Vagina (tissue), 2 donors: ENCODE measurements around the gene CYP11A1. TPM values are rescaled to one million over a fixed set of nuclear protein-coding genes. Genes with fewer than 3 reads are reported as not detected.

Experiments used
- DNase-seq, 2 donors: peaks; one replicate each; pipeline ENCODE4 v3.0.0-alpha.2; 2017; ENCODE audit errors: extremely low spot score in 2 of 2
- H3K27ac ChIP-seq: fragments of 200-600 bp; sonication (generic); one replicate; pipeline ENCODE4 v1.5.1; 2019
- H3K27me3 ChIP-seq: fragments of 200-600 bp; sonication (generic); one replicate; pipeline ENCODE4 v1.5.1; 2019
- H3K36me3 ChIP-seq, 2 donors: fragments of 200-600 bp; sonication (generic); one replicate each; pipeline ENCODE4 v1.5.1; 2017 to 2019
- H3K4me1 ChIP-seq: fragments of 200-600 bp; sonication (generic); one replicate; pipeline ENCODE4 v1.5.1; 2019
- H3K4me3 ChIP-seq, 2 donors: fragments of 200-600 bp; sonication (generic); 1 replicate in 1 of 2; 2 replicates in 1 of 2; pipeline ENCODE4 v1.5.1; 2016 to 2019
- H3K9me3 ChIP-seq: fragments of 200-600 bp; sonication (generic); one replicate; pipeline ENCODE4 v1.5.1; 2019
- POLR2A ChIP-seq, 2 donors: fragments of 450-650 bp; IDR thresholded peaks; one replicate each; pipeline ENCODE4 v1.6.1; 2017; ENCODE audit warnings: antibody characterized with exemption in 2 of 2, mild to moderate bottlenecking in 2 of 2, moderate library complexity in 2 of 2
- POLR2AphosphoS5 ChIP-seq, 2 donors: sonication (generic); formaldehyde crosslinking; IDR thresholded peaks; one replicate each; pipeline ENCODE4 v1.9.0; 2017; ENCODE audit warnings: antibody characterized with exemption in 2 of 2, mild to moderate bottlenecking in 2 of 2, low read depth in 1 of 2; ENCODE audit not compliant: insufficient read depth in 1 of 2
- intact Hi-C: fragments of 100-400 bp; cut with DNase I; formaldehyde crosslinking; loops from one replicate; pipeline ENCODE4 v1.15.1; 2023
- microRNA-seq: library from miRNA; unstranded; fragments of <30 nt; microRNA quantifications from one replicate; pipeline ENCODE4, GENCODE V29; 2017; ENCODE audit warnings: borderline number of aligned reads, borderline replicate concordance
- small RNA-seq: library from RNA; depleted of rRNA; stranded (forward); fragments of <200 nt; gene quantifications from one replicate; pipeline ENCODE3, GENCODE V24; 2016
- total RNA-seq: library from RNA; depleted of rRNA; stranded (reverse); fragments of >200 nt; gene quantifications from one replicate; pipeline ENCODE4 v1.2.3, GENCODE V29; 2016
- TF ChIP-seq, protein P1 (sequence below), 3 experiments: fragments of 450-650 bp in 2 of 3; fragments of 200-600 bp in 1 of 3; sonication (generic) in 1 of 3; IDR thresholded peaks; one replicate each; pipeline ENCODE4 v1.5.1; 2017 to 2019; ENCODE audit warnings: antibody characterized with exemption in 3 of 3, mild to moderate bottlenecking in 2 of 3, moderate library complexity in 2 of 3

CYP11A1 gene
- total RNA-seq, 1 donor from 2014 or later = 8.8 TPM

GRCh38 chr15:74291101-74292071, 76.1 kb downstream of the CYP11A1 start:
- Histone ChIP-seq H3K4me1 (no peaks in the 10 kb centered on the region), H3K9me3 (no peaks in the 10 kb centered on the region), H3K4me3 (no peak overlapping the region), H3K27ac (no peak overlapping the region), H3K36me3 (no peaks in the 10 kb centered on the region), H3K27me3 (no peaks in the 10 kb centered on the region)
- intact Hi-C loops = no loop called here
- TF ChIP-seq, protein P1, sequence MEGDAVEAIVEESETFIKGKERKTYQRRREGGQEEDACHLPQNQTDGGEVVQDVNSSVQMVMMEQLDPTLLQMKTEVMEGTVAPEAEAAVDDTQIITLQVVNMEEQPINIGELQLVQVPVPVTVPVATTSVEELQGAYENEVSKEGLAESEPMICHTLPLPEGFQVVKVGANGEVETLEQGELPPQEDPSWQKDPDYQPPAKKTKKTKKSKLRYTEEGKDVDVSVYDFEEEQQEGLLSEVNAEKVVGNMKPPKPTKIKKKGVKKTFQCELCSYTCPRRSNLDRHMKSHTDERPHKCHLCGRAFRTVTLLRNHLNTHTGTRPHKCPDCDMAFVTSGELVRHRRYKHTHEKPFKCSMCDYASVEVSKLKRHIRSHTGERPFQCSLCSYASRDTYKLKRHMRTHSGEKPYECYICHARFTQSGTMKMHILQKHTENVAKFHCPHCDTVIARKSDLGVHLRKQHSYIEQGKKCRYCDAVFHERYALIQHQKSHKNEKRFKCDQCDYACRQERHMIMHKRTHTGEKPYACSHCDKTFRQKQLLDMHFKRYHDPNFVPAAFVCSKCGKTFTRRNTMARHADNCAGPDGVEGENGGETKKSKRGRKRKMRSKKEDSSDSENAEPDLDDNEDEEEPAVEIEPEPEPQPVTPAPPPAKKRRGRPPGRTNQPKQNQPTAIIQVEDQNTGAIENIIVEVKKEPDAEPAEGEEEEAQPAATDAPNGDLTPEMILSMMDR (IDR thresholded peaks at IDR 0.05) = no peak
- TF ChIP-seq POLR2A (IDR thresholded peaks at IDR 0.05) (no peak), POLR2AphosphoS5 (IDR thresholded peaks at IDR 0.05; ENCODE audit: insufficient read depth in 1 of 2, low read depth in 1 of 2) (no peak)
- no peak for DNase-seq

- Histone ChIP-seq H3K36me3 (no peaks in the 10 kb centered on the region), H3K9me3 (no peaks in the 10 kb centered on the region), H3K4me1 (no peaks in the 10 kb centered on the region), H3K27me3 (no peaks in the 10 kb centered on the region), H3K27ac (no peak overlapping the region), H3K4me3 (no peak overlapping the region)
- intact Hi-C loops = no loop called here
- no peak for DNase-seq
- TF ChIP-seq, protein P1 (IDR thresholded peaks at IDR 0.05) = no peak
- TF ChIP-seq POLR2AphosphoS5 (IDR thresholded peaks at IDR 0.05; ENCODE audit: insufficient read depth in 1 of 2, low read depth in 1 of 2) (no peak), POLR2A (IDR thresholded peaks at IDR 0.05) (no peak)
These were observed 76.8 kb downstream of the CYP11A1 start for GRCh38 chr15:74290645-74291044.

- no peak overlapping the region for H3K4me3 ChIP-seq
- DNase-seq = no peak
- H3K36me3 ChIP-seq = no peaks in the 10 kb centered on the region
- TF ChIP-seq POLR2AphosphoS5 (IDR thresholded peaks at IDR 0.05; ENCODE audit: insufficient read depth in 1 of 2, low read depth in 1 of 2) (no peak), POLR2A (IDR thresholded peaks at IDR 0.05) (no peak)
- TF ChIP-seq, protein P1 (IDR thresholded peaks at IDR 0.05) = no peak
- no peak overlapping the region for H3K27ac ChIP-seq
- H3K27me3 ChIP-seq = no peaks in the 10 kb centered on the region
- no peaks in the 10 kb centered on the region for H3K4me1 ChIP-seq
- intact Hi-C loops = no loop called here
- no peaks in the 10 kb centered on the region for H3K9me3 ChIP-seq
These were observed 77.8 kb downstream of the CYP11A1 start for GRCh38 chr15:74289671-74290070.

Small RNA genes lying within 50 kb of the gene (microRNA-seq; reads per million reads assigned to microRNA genes)
- not detected for gene MIR6881

Small RNA genes lying within 50 kb of the gene (small RNA-seq; reads per million reads assigned to genes)
- not detected for gene MIR6881

Other genes with a start within 250 kb of the CYP11A1 start
- 3.4 TPM for gene ISLR2, start 237.1 kb downstream of the CYP11A1 start, total RNA-seq
- gene ISLR, start 193.9 kb downstream of the CYP11A1 start, total RNA-seq = 208 TPM
- 0.98 TPM for gene STRA6, start 164.9 kb downstream of the CYP11A1 start, total RNA-seq
- not detected for gene CCDC33, start 131.3 kb downstream of the CYP11A1 start, total RNA-seq
- gene SEMA7A, start 66.3 kb upstream of the CYP11A1 start, total RNA-seq = 3.9 TPM
- gene UBL7, start 93.5 kb upstream of the CYP11A1 start, total RNA-seq = 39.8 TPM
- 15.2 TPM for gene ARID3B, start 173.6 kb upstream of the CYP11A1 start, total RNA-seq
- 89.1 TPM for gene CLK3, start 248.2 kb upstream of the CYP11A1 start, total RNA-seq